Thyroid gland (tissue), 4 donors: ENCODE results near the gene SIDT1.

Experiments
- CTCF ChIP-seq, 6 experiments: fragments of 200-600 bp in 3 of 6; fragments of 450-650 bp in 3 of 6; sonication (generic) in 3 of 6; IDR thresholded peaks; one replicate each; pipeline ENCODE4 v1.5.1; 2016 to 2019; ENCODE audit warnings: antibody characterized with exemption in 6 of 6, mild to moderate bottlenecking in 2 of 6, inconsistent platforms in 1 of 6, moderate library complexity in 1 of 6
- POLR2A ChIP-seq, 2 donors: fragments of 450-650 bp; IDR thresholded peaks; one replicate each; pipeline ENCODE4 v1.6.1; 2017; ENCODE audit warnings: antibody characterized with exemption in 2 of 2, mild to moderate bottlenecking in 2 of 2, moderate library complexity in 1 of 2

- TF ChIP-seq CTCF (IDR thresholded peaks at IDR 0.05) (no peak), POLR2A (IDR thresholded peaks at IDR 0.05) (no peak)
Observed at GRCh38 chr3:113521981-113522380, 10.4 kb upstream of the SIDT1 start.
